Measurements from ENCODE around the gene P2RY14. TPM values are rescaled to one million over a fixed set of nuclear protein-coding genes. Genes with fewer than 3 reads are reported as not detected.
"Not testable (repeated sequence)": the region's sequence is repeated elsewhere in the genome, so short reads cannot be mapped to it uniquely, and the experiment has no call there.

The P2RY14 gene
- polyA plus RNA-seq, 4 donors: 0.52 to 1.6 (median 1.2) TPM

DNA sequence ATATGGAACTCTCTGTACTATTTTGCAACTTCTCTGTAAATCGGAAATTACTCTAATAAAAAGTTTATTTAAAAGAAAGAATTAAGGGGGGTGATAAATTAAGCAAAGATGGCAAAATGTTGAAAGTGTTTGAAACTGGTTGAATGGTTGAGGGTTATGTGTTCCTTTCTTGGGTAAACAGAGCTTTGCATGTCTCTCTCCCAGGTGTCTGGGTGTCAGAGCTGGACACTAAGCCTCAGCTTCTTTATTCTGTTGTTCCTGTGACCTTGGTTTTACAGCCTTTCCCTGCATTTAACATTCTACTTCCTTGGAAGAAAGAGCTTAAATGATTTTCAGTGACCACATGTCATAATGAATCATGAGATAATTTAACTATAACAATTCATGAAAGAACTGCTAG is 82.5 kb downstream of the P2RY14 start:
- no peak for DNase-seq (ENCODE audit: low read depth in 4 of 4, low spot score in 3 of 4)

GRCh38 chr3:151192545-151192944 is 85.8 kb downstream of the P2RY14 start:
- no peak for DNase-seq (ENCODE audit: low read depth in 4 of 4, low spot score in 3 of 4)

GRCh38 chr3:151191095-151191494 is 87.2 kb downstream of the P2RY14 start:
- no peak for DNase-seq (ENCODE audit: low read depth in 4 of 4, low spot score in 3 of 4)

DNA sequence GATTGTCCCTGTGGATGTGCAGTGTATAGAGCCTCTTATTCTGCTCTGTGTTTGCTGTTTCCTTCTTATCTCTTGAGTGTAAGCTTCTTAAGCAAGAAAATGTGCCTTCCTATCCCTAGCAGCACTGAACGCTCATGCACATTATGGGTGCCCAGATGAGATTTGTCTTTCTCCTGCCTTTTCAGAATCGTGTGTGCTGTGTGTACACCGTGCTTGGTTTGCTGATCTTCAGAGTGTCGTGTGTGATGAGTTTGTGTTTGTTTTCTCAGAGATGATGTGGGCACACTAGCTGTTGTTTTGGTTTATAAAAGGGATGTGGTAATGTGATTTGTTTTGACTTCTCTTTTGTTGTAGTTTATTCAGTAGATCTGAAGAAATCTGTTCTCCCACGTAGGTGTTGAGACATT is 95.1 kb downstream of the P2RY14 start:
- no peak for DNase-seq (ENCODE audit: low read depth in 4 of 4, low spot score in 3 of 4)

DNA sequence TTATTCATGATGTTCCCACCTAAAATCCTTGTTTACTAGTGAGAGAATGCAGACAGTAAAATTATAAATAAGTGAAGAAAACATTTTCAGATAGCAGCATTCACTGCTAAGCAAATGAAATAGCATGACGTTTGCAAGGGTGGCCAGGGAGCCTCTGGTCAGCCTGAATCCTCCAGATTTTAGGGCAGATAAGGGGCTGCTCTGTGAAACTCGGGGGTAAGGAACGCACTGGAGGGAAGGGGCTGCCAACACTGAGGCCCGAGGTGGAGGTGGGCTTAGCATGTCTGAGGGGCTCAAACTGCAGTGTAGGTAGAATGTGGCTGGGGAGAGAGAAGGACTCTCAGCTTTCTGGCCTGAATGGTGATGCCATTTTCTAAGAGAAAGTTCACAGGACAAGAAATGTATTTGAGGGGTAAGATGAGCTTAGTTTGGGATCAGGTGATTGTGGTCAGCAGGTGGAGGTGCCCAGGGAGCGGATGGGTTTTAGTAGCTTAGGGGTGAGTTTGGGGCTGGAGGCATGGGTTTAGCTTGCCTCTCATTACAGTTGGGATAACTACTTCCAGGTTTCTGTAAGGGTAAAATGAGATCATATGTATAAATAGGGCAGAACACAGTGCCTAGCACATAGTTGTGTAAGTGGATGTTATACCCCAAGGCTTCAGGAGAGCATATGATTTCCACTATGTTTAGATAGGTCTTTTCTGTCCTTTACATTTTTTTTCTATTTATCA is 95.8 kb downstream of the P2RY14 start:
- DNase-seq (ENCODE audit: low read depth in 4 of 4, low spot score in 3 of 4): no peak

- no peak for DNase-seq (ENCODE audit: low read depth in 4 of 4, low spot score in 3 of 4)
Measured at GRCh38 chr3:151178208-151178845, 100.0 kb downstream of the P2RY14 start.

GRCh38 chr3:151175952-151176351 is 102.4 kb downstream of the P2RY14 start:
- DNase-seq (ENCODE audit: low read depth in 4 of 4, low spot score in 3 of 4): no peak

DNA sequence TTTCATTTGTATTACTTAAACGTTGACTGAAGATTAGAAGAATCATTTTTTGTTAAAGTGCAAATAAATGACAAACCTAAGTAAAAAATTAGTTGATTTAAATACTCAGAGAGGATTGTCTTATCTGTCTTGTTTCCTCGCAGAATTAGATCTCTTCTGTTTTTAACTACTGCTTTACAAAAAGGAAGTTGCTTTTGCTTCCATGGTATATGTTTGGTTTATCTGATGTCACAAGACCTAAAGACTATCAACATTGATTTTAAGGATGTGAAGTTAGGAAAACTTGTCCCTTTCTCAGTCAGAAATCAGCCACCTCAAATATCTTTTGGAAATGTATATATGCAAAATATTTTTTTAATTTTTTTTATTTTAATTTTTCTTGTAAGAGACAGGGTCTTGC is 104.0 kb downstream of the P2RY14 start:
- no peak for DNase-seq (ENCODE audit: low read depth in 4 of 4, low spot score in 3 of 4)

GRCh38 chr3:151171145-151171757 is 107.1 kb downstream of the P2RY14 start:
- no peak for DNase-seq (ENCODE audit: low read depth in 4 of 4, low spot score in 3 of 4)

GRCh38 chr3:151169948-151170679 is 108.2 kb downstream of the P2RY14 start:
- not testable (repeated sequence) for DNase-seq (ENCODE audit: low read depth in 4 of 4, low spot score in 3 of 4)

- no peak for DNase-seq (ENCODE audit: low read depth in 4 of 4, low spot score in 3 of 4)
Measured at GRCh38 chr3:151169262-151169947, 108.9 kb downstream of the P2RY14 start.

DNA sequence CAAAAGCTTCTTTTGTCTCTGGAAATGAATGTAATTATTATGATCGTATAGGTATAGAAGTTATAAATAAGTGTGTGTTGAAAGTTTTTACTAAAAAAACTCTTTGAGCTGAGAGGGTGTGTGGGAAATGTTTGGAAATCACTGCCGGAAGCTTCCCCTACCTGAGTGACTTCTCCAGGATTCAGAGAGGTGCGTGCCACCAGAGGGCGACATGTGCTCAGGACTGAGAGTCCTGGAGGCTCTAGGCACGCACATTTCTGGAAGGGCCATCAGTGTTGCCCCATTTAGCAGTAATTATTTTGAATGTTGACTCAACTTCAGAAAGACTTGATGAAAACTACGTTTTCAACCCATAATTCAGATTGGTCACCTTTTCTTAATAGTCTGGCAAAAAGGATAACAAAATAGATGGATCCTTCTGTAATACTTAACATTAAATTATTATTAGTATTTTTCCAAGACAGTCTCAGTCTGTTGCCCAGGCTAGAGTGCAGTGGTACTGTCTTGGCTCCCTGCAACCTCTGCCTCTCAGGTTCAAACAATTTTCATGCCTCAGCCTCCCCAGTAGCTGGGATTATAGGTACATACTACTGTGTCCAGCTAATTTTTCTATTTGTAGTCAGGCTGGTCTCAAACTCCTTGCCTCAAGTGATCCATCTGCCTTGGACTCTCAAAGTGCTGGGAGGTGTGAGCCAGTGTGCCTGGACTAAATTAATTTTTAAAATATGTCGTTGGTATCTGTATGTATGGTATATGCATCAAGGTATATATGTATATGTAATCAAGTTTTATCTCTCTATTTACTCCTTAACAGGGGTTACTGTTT is 109.9 kb downstream of the P2RY14 start:
- no peak for DNase-seq (ENCODE audit: low read depth in 4 of 4, low spot score in 3 of 4)

DNA sequence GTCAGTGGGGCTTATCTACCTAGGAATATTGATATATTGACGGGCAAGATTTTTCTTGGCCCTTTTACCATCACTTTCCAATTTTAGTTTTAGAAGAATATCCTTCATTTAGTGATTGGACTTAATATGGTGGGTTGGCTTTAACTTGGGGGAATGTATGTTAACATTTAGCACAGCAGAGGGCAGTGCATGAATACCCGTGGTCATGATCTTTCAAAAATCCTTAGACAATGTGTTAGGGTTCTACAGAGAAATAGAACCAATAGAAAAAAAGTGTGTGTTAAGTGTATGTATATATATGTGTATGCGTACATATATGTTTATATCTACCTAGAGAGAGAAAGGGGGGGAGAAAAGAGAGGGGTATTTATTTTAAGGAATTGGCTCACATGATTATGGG is 112.2 kb downstream of the P2RY14 start:
- no peak for DNase-seq (ENCODE audit: low read depth in 4 of 4, low spot score in 3 of 4)

GRCh38 chr3:151165226-151165625 is 113.1 kb downstream of the P2RY14 start:
- peak in 2 of 4 donors; percentile 16 to 69 for DNase-seq (ENCODE audit: low read depth in 4 of 4, low spot score in 3 of 4)

Other genes with a start within 250 kb of the P2RY14 start
- gene MED12L, start 192.9 kb downstream of the P2RY14 start, polyA plus RNA-seq (ENCODE audit: insufficient read length in 4 of 4): 1 to 10 TPM in 3 of 4 donors, under 1 TPM in 1; 0.50 to 2.7 (median 2.2) TPM
- under 1 TPM in 2 of 4 donors, not detected in 2; 0.24 to 0.48 TPM for gene GPR171, start 75.3 kb downstream of the P2RY14 start, polyA plus RNA-seq (ENCODE audit: insufficient read length in 4 of 4)
- gene GPR87, start 38.3 kb upstream of the P2RY14 start, polyA plus RNA-seq (ENCODE audit: insufficient read length in 4 of 4): under 1 TPM in 2 of 4 donors, not detected in 2; 0.14 to 0.24 TPM
- 1 to 10 TPM in 3 of 4 donors, under 1 TPM in 1; 0.53 to 2.7 (median 1.5) TPM for gene P2RY13, start 51.0 kb upstream of the P2RY14 start, polyA plus RNA-seq (ENCODE audit: insufficient read length in 4 of 4)
- gene P2RY12, start 106.2 kb upstream of the P2RY14 start, polyA plus RNA-seq (ENCODE audit: insufficient read length in 4 of 4): 1 to 10 TPM in 3 of 4 donors, under 1 TPM in 1; 0.60 to 1.6 (median 1.3) TPM
- 1 to 10 TPM in 3 of 4 donors, under 1 TPM in 1; 0.89 to 2.9 (median 2.3) TPM for gene IGSF10, start 182.5 kb upstream of the P2RY14 start, polyA plus RNA-seq (ENCODE audit: insufficient read length in 4 of 4)